Measurements from ENCODE around the gene COMMD1.
A peak's percentile ranks its signal among the peaks of the same experiment; 100 is the strongest.

The COMMD1 gene

GRCh38 chr2:61920548-61920947, 15.1 kb downstream of the COMMD1 start:
- Histone ChIP-seq H4K20me1 (no peaks in the 10 kb centered on the region), H3K9ac (no peak overlapping the region), H3K9me3 (no peaks in the 10 kb centered on the region), H3K36me3 (peaks cover 12% of the 10 kb centered on the region; the same call in 1 of the 2 replicates), H3K27ac (no peak overlapping the region), H3K4me3 (no peak overlapping the region), H3K4me1 (no peaks in the 10 kb centered on the region), H3K4me2 (no peak overlapping the region), H3K27me3 (no peaks in the 10 kb centered on the region)
- TF ChIP-seq Cebpa-rat (IDR thresholded peaks at IDR 0.05), result no peak

DNA sequence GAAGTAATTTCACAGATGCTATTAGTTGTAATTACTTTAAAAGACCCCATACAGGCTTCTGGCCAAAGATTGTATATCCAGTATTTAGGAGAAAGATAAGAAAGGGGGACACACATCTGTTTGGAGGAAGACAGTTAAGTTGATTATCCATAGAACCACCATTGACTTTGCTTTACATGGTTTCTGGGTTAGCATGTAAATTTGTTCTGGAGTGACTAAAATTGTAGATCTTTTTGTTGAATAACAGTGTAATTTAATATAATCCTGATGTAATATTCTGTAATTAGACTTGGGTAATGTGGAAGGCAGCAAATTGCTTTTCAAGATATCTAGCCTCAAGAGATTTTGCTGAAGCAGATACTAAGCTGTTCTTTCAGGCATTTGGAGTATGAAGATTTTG, 17.2 kb downstream of the COMMD1 start:
- H3K9ac ChIP-seq, result no peak overlapping the region
- TF ChIP-seq Cebpa-rat (IDR thresholded peaks at IDR 0.05), result no peak
- H3K27ac ChIP-seq, result no peak overlapping the region
- H3K4me1 ChIP-seq, result no peaks in the 10 kb centered on the region
- H4K20me1 ChIP-seq, result no peaks in the 10 kb centered on the region
- H3K36me3 ChIP-seq, result peaks cover 18% of the 10 kb centered on the region
- no peak overlapping the region for H3K4me3 ChIP-seq
- H3K9me3 ChIP-seq, result no peaks in the 10 kb centered on the region
- no peak overlapping the region for H3K4me2 ChIP-seq
- H3K27me3 ChIP-seq, result no peaks in the 10 kb centered on the region

- Histone ChIP-seq H3K9ac (no peak overlapping the region), H3K9me3 (no peaks in the 10 kb centered on the region), H3K4me2 (no peak overlapping the region), H3K4me1 (no peaks in the 10 kb centered on the region), H4K20me1 (no peaks in the 10 kb centered on the region), H3K36me3 (peaks cover 15% of the 10 kb centered on the region; the same call in 1 of the 2 replicates), H3K4me3 (no peak overlapping the region), H3K27ac (no peak overlapping the region), H3K27me3 (no peaks in the 10 kb centered on the region)
- no peak for TF ChIP-seq Cebpa-rat (IDR thresholded peaks at IDR 0.05)
These were observed 19.6 kb downstream of the COMMD1 start for GRCh38 chr2:61924895-61925663.

GRCh38 chr2:61926531-61927477, 21.3 kb downstream of the COMMD1 start:
- H3K4me1 ChIP-seq, result no peaks in the 10 kb centered on the region
- no peaks in the 10 kb centered on the region for H3K27me3 ChIP-seq
- H3K36me3 ChIP-seq, result peaks cover 15% of the 10 kb centered on the region; the same call in 1 of the 2 replicates
- no peak overlapping the region for H3K4me3 ChIP-seq
- H4K20me1 ChIP-seq, result no peaks in the 10 kb centered on the region
- H3K9me3 ChIP-seq, result no peaks in the 10 kb centered on the region
- H3K9ac ChIP-seq, result no peak overlapping the region
- no peak for TF ChIP-seq Cebpa-rat (IDR thresholded peaks at IDR 0.05)
- no peak overlapping the region for H3K4me2 ChIP-seq
- no peak overlapping the region for H3K27ac ChIP-seq

GRCh38 chr2:61928826-61929461, 23.5 kb downstream of the COMMD1 start:
- no peak for TF ChIP-seq Cebpa-rat (IDR thresholded peaks at IDR 0.05)
- Histone ChIP-seq H3K4me3 (no peak overlapping the region), H3K4me2 (no peak overlapping the region), H3K27me3 (no peaks in the 10 kb centered on the region), H3K9ac (no peak overlapping the region), H3K4me1 (no peaks in the 10 kb centered on the region), H3K9me3 (peaks cover 9% of the 10 kb centered on the region; the same call in 1 of the 2 replicates), H3K36me3 (peaks cover 24% of the 10 kb centered on the region), H3K27ac (no peak overlapping the region), H4K20me1 (no peaks in the 10 kb centered on the region)

- Histone ChIP-seq H3K27me3 (no peaks in the 10 kb centered on the region), H3K4me2 (no peak overlapping the region), H3K9ac (no peak overlapping the region), H3K36me3 (peaks cover 9% of the 10 kb centered on the region), H3K4me3 (no peak overlapping the region), H3K27ac (no peak overlapping the region), H3K4me1 (peaks cover 10% of the 10 kb centered on the region), H4K20me1 (no peaks in the 10 kb centered on the region), H3K9me3 (peaks cover 9% of the 10 kb centered on the region; the same call in 1 of the 2 replicates)
- TF ChIP-seq Cebpa-rat (IDR thresholded peaks at IDR 0.05), result no peak
These were observed 31.6 kb downstream of the COMMD1 start for GRCh38 chr2:61937098-61937497.

DNA sequence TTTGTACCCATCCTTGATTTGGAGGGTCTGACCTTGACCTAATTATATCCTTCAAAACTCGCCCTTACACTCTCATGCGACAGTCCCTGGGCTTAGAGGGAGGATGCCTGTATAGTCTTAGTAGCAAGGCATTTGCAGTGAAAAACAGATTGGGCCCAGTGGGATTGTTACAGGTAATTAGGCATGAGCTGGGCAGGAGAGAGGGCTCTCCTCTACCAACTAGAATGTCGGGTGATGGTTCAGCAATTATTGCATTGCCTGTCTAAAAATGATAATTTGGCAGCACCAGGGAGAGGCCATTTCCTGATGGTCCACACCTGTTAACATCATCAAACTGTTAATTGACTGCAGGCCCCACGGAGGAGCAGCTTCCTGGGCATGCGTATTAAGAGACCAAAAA, 32.4 kb downstream of the COMMD1 start:
- Histone ChIP-seq H3K9ac (no peak overlapping the region), H3K36me3 (peaks cover 4% of the 10 kb centered on the region), H3K4me3 (no peak overlapping the region), H3K9me3 (peaks cover 4% of the 10 kb centered on the region; the same call in 1 of the 2 replicates), H4K20me1 (no peaks in the 10 kb centered on the region), H3K27ac (no peak overlapping the region), H3K4me1 (peaks cover 10% of the 10 kb centered on the region), H3K4me2 (peak overlapping the region; percentile 37), H3K27me3 (no peaks in the 10 kb centered on the region)
- no peak for TF ChIP-seq Cebpa-rat (IDR thresholded peaks at IDR 0.05)

DNA sequence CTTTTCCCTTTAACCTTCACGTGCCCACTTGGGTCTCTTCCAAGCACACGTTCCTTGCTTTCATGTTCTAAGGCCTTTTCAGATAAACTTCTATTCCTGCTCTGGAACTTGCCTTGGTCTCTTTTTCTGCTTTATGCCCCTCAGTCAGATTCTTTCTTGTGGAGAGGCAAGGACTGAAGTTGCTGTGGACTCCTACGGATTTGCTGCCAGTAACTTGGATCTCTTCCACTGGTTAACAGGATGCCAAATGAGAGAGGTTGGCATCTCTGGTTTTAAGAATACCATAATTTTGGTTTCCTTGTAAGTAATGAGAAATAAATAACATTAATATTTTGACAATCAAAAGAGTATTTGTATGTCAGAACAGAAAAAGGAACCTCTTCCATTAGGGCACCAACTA, 33.0 kb downstream of the COMMD1 start:
- Histone ChIP-seq H4K20me1 (no peaks in the 10 kb centered on the region), H3K36me3 (no peaks in the 10 kb centered on the region; the same call in 1 of the 2 replicates), H3K9ac (no peak overlapping the region), H3K4me2 (0 out of 2 replicates have a peak overlapping the region, but pooled peaks have one; percentile 37), H3K4me3 (no peak overlapping the region), H3K4me1 (peaks cover 10% of the 10 kb centered on the region), H3K27ac (no peak overlapping the region), H3K27me3 (no peaks in the 10 kb centered on the region), H3K9me3 (no peaks in the 10 kb centered on the region)
- no peak for TF ChIP-seq Cebpa-rat (IDR thresholded peaks at IDR 0.05)

- no peak overlapping the region for H3K4me3 ChIP-seq
- TF ChIP-seq Cebpa-rat (IDR thresholded peaks at IDR 0.05), result no peak
- no peaks in the 10 kb centered on the region for H3K9me3 ChIP-seq
- H3K36me3 ChIP-seq, result 0 out of 2 replicates have a peak, but pooled peaks cover 4% of the 10 kb centered on the region
- no peak overlapping the region for H3K9ac ChIP-seq
- no peak overlapping the region for H3K4me2 ChIP-seq
- H3K27me3 ChIP-seq, result no peaks in the 10 kb centered on the region
- H4K20me1 ChIP-seq, result no peaks in the 10 kb centered on the region
- H3K4me1 ChIP-seq, result peaks cover 8% of the 10 kb centered on the region
- H3K27ac ChIP-seq, result no peak overlapping the region
These were observed 37.8 kb downstream of the COMMD1 start for GRCh38 chr2:61943251-61943650.
